ENCODE data around the gene SPTBN5.
A peak's percentile ranks its signal among the peaks of the same experiment; 100 is the strongest.

Gene SPTBN5

DNA sequence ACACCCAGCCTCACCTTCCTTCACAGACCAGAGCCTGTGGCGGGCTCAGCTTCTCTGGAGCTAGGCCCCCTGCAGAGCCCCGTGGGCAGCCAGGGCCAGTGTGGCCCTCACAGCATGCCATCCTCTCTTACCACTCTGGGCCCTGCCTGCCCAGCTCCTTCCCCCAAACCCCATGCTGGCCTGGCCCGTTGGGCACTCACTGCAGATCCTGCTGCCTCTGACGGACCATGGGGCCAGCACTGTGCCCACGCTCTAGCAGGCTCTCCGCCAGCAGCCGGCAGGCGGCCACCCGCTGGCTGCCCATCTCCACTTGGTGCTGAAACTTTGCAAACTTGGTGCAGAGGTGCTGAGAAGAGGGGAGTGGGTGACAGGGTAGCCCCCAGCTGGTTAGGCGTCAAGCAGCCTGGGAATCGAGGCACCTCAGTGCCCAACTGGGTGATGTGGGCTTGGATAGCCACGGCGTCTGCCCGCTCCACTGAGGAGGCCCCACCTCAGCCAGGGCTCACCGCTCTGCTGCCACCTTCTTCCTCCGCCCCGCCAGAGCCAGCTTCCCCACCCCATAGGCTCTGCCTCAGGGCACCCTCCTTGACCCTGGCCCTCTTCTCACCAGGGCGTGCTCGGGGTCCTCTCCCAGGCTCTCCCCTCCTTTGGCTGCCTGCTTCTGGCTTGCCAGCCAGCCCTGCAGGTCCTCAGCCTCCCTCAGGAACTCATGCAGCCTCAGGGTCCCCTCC lies 22.5 kb downstream of the SPTBN5 start:
- H3K9ac ChIP-seq (ENCODE audit: low read length in 5 of 5): no peak overlapping the region
- no peaks in the 10 kb centered on the region for H3K36me3 ChIP-seq (ENCODE audit: control insufficient read depth in 5 of 5, insufficient read depth in 5 of 5, low read length in 5 of 5)
- no peak overlapping the region for H3K4me3 ChIP-seq (ENCODE audit: low read depth in 1 of 5, low read length in 5 of 5)
- no peaks in the 10 kb centered on the region for H3K27me3 ChIP-seq (ENCODE audit: control insufficient read depth in 5 of 5, insufficient read depth in 4 of 5, low read length in 5 of 5)
- H3K9me3 ChIP-seq (ENCODE audit: control insufficient read depth in 5 of 5, low read length in 5 of 5): no peaks in the 10 kb centered on the region
- no peak overlapping the region for H3K27ac ChIP-seq (ENCODE audit: low read depth, low read length)
- H3K4me1 ChIP-seq (ENCODE audit: control insufficient read depth in 5 of 5, insufficient read depth in 5 of 5, low read length in 5 of 5): peaks cover 2 to 27% (median 23%) of the 10 kb centered on the region in 5 donors

DNA sequence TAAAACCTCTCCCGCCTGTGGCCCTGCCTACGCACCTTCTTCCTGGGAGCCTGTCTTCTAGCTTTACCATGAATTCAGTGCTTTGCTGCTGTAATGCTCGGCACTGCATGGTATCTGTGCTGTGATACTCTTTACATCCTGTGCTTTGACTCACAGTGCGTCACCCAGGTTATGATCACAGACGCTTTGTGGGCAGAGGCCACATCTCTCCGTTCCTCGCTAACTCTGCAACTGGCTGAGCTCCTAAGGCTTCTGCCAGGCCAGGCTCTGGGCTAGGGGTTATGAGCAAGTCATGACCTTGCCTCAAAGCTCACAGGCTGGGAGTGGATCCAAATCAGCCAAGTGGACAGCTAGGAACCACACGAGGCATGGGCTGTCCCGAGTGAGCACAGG lies 23.2 kb downstream of the SPTBN5 start:
- peak overlapping the region in 1 of 5 donors; percentile 10 for H3K9ac ChIP-seq (ENCODE audit: low read length in 5 of 5)
- no peaks in the 10 kb centered on the region for H3K27me3 ChIP-seq (ENCODE audit: control insufficient read depth in 5 of 5, insufficient read depth in 4 of 5, low read length in 5 of 5)
- H3K9me3 ChIP-seq (ENCODE audit: control insufficient read depth in 5 of 5, low read length in 5 of 5): no peaks in the 10 kb centered on the region
- peak overlapping the region in 2 of 5 donors; percentile 2 to 14 for H3K4me3 ChIP-seq (ENCODE audit: low read depth in 1 of 5, low read length in 5 of 5)
- no peaks in the 10 kb centered on the region for H3K36me3 ChIP-seq (ENCODE audit: control insufficient read depth in 5 of 5, insufficient read depth in 5 of 5, low read length in 5 of 5)
- no peak overlapping the region for H3K27ac ChIP-seq (ENCODE audit: low read depth, low read length)
- peaks cover 2 to 27% (median 23%) of the 10 kb centered on the region in 5 donors for H3K4me1 ChIP-seq (ENCODE audit: control insufficient read depth in 5 of 5, insufficient read depth in 5 of 5, low read length in 5 of 5)

- no peaks in the 10 kb centered on the region for H3K36me3 ChIP-seq (ENCODE audit: control insufficient read depth in 5 of 5, insufficient read depth in 5 of 5, low read length in 5 of 5)
- H3K4me3 ChIP-seq (ENCODE audit: low read depth in 1 of 5, low read length in 5 of 5): peak overlapping the region in 1 of 5 donors; percentile 14
- H3K27me3 ChIP-seq (ENCODE audit: control insufficient read depth in 5 of 5, insufficient read depth in 4 of 5, low read length in 5 of 5): no peaks in the 10 kb centered on the region
- peaks cover 2 to 27% (median 23%) of the 10 kb centered on the region in 5 donors for H3K4me1 ChIP-seq (ENCODE audit: control insufficient read depth in 5 of 5, insufficient read depth in 5 of 5, low read length in 5 of 5)
- no peaks in the 10 kb centered on the region for H3K9me3 ChIP-seq (ENCODE audit: control insufficient read depth in 5 of 5, low read length in 5 of 5)
- no peak overlapping the region for H3K27ac ChIP-seq (ENCODE audit: low read depth, low read length)
- H3K9ac ChIP-seq (ENCODE audit: low read length in 5 of 5): peak overlapping the region in 2 of 5 donors; percentile 14 to 15
Measured at GRCh38 chr15:41869770-41870688, 23.8 kb downstream of the SPTBN5 start.

DNA sequence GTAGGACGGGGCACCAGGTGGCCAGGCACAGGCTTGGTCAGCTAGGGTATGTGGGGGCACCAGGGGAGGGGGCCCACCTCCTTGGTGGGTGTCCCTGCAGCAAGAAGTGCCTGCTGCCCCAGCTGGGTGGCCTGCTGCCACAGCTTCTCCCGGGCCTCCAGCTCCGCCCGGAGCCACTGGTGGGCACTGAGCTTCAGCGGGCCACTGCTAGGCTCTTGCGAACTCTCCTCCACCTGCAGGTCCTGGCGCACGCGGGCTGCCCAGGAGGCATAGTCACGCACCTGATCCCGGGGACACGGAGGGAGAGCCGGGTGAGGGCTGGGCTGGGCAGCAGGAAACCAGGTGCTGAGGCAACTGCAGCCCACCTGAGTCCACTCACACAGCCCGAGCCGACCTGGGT lies 25.5 kb downstream of the SPTBN5 start:
- H3K9me3 ChIP-seq (ENCODE audit: control insufficient read depth in 5 of 5, low read length in 5 of 5): no peaks in the 10 kb centered on the region
- peaks cover 2 to 27% (median 23%) of the 10 kb centered on the region in 5 donors for H3K4me1 ChIP-seq (ENCODE audit: control insufficient read depth in 5 of 5, insufficient read depth in 5 of 5, low read length in 5 of 5)
- H3K27ac ChIP-seq (ENCODE audit: low read depth, low read length): no peak overlapping the region
- H3K36me3 ChIP-seq (ENCODE audit: control insufficient read depth in 5 of 5, insufficient read depth in 5 of 5, low read length in 5 of 5): peaks cover 0 to 5% (median 0%) of the 10 kb centered on the region in 5 donors
- H3K9ac ChIP-seq (ENCODE audit: low read length in 5 of 5): no peak overlapping the region
- no peaks in the 10 kb centered on the region for H3K27me3 ChIP-seq (ENCODE audit: control insufficient read depth in 5 of 5, insufficient read depth in 4 of 5, low read length in 5 of 5)
- H3K4me3 ChIP-seq (ENCODE audit: low read depth in 1 of 5, low read length in 5 of 5): no peak overlapping the region

DNA sequence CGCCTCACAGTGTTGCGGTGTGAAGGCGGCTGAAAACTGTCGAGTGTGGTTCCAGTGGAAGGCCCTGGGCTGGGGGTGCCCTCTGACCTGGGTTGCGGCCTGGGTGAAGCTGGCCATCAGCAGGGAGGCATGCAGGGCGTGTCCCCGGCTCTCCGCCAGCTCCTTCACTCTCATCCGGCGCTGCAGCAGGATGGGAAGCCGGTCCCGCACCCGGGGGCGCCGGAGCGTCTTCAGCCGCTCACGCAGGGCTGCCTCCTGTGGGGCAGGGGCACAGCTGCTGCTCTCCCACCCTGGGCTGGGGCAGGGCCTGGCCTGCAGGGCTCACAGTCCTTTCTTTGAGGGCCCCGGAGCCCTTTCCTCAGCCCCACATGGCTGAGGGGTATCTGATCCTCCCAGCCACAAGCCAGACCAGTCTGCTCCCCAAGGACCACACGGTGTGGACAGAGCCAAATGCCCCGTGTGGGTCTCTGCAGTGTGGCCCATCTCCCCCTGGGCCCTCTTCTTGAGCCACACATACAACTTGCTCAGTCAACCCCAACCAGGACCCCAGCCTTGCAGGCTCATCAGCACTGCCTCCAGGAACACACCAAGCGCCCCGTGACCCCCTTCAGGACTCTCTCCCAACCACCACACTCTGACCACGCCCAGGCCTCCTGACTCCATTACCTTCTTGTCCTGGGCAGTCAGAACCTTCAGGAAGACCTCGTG lies 26.8 kb downstream of the SPTBN5 start:
- peaks cover 0 to 12% (median 0%) of the 10 kb centered on the region in 5 donors for H3K36me3 ChIP-seq (ENCODE audit: control insufficient read depth in 5 of 5, insufficient read depth in 5 of 5, low read length in 5 of 5)

GRCh38 chr15:41866263-41866703 lies 27.6 kb downstream of the SPTBN5 start:
- Histone ChIP-seq H3K4me1 (ENCODE audit: control insufficient read depth in 5 of 5, insufficient read depth in 5 of 5, low read length in 5 of 5) (peaks cover 2 to 24% (median 21%) of the 10 kb centered on the region in 5 donors), H3K9ac (ENCODE audit: low read length in 5 of 5) (no peak overlapping the region), H3K36me3 (ENCODE audit: control insufficient read depth in 5 of 5, insufficient read depth in 5 of 5, low read length in 5 of 5) (peaks cover 0 to 14% (median 0%) of the 10 kb centered on the region in 5 donors), H3K27me3 (ENCODE audit: control insufficient read depth in 5 of 5, insufficient read depth in 4 of 5, low read length in 5 of 5) (no peaks in the 10 kb centered on the region), H3K27ac (ENCODE audit: low read depth, low read length) (no peak overlapping the region), H3K4me3 (ENCODE audit: low read depth in 1 of 5, low read length in 5 of 5) (no peak overlapping the region), H3K9me3 (ENCODE audit: control insufficient read depth in 5 of 5, low read length in 5 of 5) (no peaks in the 10 kb centered on the region)

More for the DNA sequence above, 26.8 kb downstream of the SPTBN5 start:
- Histone ChIP-seq H3K27me3 (ENCODE audit: control insufficient read depth in 5 of 5, insufficient read depth in 4 of 5, low read length in 5 of 5) (no peaks in the 10 kb centered on the region), H3K4me1 (ENCODE audit: control insufficient read depth in 5 of 5, insufficient read depth in 5 of 5, low read length in 5 of 5) (peaks cover 2 to 27% (median 23%) of the 10 kb centered on the region in 5 donors), H3K4me3 (ENCODE audit: low read depth in 1 of 5, low read length in 5 of 5) (no peak overlapping the region), H3K27ac (ENCODE audit: low read depth, low read length) (no peak overlapping the region), H3K9me3 (ENCODE audit: control insufficient read depth in 5 of 5, low read length in 5 of 5) (no peaks in the 10 kb centered on the region), H3K9ac (ENCODE audit: low read length in 5 of 5) (no peak overlapping the region)

DNA sequence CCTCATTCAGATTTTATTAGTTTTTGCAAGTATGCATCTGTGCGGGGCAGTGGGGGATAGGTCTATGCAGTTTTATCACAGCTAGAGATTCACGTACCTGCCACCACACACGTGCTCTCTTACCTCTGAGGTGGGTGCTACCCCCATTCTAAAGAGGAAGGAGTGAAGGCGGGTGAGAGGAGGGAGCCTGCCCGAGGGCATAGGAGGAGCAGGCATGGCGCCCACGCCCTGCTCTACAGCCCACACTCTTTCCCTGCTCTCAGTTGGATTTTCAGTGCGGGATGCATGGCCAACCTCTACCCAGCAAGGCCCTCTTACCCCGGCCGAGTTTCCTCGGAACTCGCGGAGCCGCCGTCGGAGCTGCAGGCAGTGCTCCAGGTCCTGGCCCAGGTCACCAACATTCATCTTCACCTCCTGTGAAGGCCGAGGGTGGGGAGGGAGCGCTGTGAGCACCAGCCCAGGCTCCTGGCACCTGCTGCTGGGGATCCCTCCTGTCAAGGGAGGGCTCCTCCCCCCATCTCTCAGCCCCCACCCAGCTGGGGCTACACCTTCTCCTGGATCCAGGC lies 28.3 kb downstream of the SPTBN5 start:
- no peak overlapping the region for H3K4me3 ChIP-seq (ENCODE audit: low read depth in 1 of 5, low read length in 5 of 5)
- H3K27me3 ChIP-seq (ENCODE audit: control insufficient read depth in 5 of 5, insufficient read depth in 4 of 5, low read length in 5 of 5): no peaks in the 10 kb centered on the region
- no peak overlapping the region for H3K27ac ChIP-seq (ENCODE audit: low read depth, low read length)
- peaks cover 0 to 14% (median 0%) of the 10 kb centered on the region in 5 donors for H3K36me3 ChIP-seq (ENCODE audit: control insufficient read depth in 5 of 5, insufficient read depth in 5 of 5, low read length in 5 of 5)
- H3K4me1 ChIP-seq (ENCODE audit: control insufficient read depth in 5 of 5, insufficient read depth in 5 of 5, low read length in 5 of 5): peaks cover 2 to 17% (median 14%) of the 10 kb centered on the region in 5 donors
- H3K9ac ChIP-seq (ENCODE audit: low read length in 5 of 5): no peak overlapping the region
- H3K9me3 ChIP-seq (ENCODE audit: control insufficient read depth in 5 of 5, low read length in 5 of 5): no peaks in the 10 kb centered on the region

- Histone ChIP-seq H3K4me1 (ENCODE audit: control insufficient read depth in 5 of 5, insufficient read depth in 5 of 5, low read length in 5 of 5) (peaks cover 0 to 6% (median 3%) of the 10 kb centered on the region in 5 donors), H3K27me3 (ENCODE audit: control insufficient read depth in 5 of 5, insufficient read depth in 4 of 5, low read length in 5 of 5) (no peaks in the 10 kb centered on the region), H3K4me3 (ENCODE audit: low read depth in 1 of 5, low read length in 5 of 5) (no peak overlapping the region), H3K9me3 (ENCODE audit: control insufficient read depth in 5 of 5, low read length in 5 of 5) (no peaks in the 10 kb centered on the region), H3K27ac (ENCODE audit: low read depth, low read length) (no peak overlapping the region), H3K36me3 (ENCODE audit: control insufficient read depth in 5 of 5, insufficient read depth in 5 of 5, low read length in 5 of 5) (peaks cover 0 to 14% (median 0%) of the 10 kb centered on the region in 5 donors), H3K9ac (ENCODE audit: low read length in 5 of 5) (no peak overlapping the region)
Measured at GRCh38 chr15:41862515-41863116, 31.2 kb downstream of the SPTBN5 start.

DNA sequence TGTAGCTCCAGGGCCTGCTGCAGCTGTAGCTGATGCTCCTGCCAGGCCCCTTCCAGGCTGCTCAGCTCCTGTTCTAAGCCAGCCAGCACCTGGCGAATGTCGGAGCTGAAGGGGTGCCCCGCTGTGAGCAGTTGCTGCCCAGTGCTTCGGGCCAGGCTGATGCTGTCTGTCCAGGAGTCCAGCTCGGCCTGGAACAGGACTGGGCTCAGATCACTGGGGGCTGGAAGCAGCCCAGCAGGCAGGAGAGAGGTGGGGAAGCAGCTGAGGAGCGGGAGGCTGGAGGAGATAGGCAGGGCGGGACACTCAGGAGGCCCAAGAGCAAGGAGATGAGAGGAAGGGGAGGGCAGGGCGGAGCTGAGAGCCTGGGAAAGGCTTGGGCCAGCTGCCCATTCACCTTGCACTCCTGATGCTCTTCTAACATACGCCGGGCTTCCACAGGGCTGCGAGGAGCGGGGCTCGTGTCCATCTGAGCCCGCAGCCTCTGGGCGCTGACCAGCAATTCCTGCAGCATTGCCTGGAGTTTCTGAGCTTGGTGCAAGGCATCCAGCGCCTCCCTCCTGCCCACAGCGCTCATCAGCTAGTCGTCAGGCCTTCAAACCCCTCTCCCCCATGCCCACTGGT lies 32.0 kb downstream of the SPTBN5 start:
- Histone ChIP-seq H3K4me3 (ENCODE audit: low read depth in 1 of 5, low read length in 5 of 5) (no peak overlapping the region), H3K27me3 (ENCODE audit: control insufficient read depth in 5 of 5, insufficient read depth in 4 of 5, low read length in 5 of 5) (peaks cover 0 to 5% (median 0%) of the 10 kb centered on the region in 5 donors), H3K27ac (ENCODE audit: low read depth, low read length) (no peak overlapping the region), H3K4me1 (ENCODE audit: control insufficient read depth in 5 of 5, insufficient read depth in 5 of 5, low read length in 5 of 5) (peaks cover 0 to 6% (median 3%) of the 10 kb centered on the region in 5 donors), H3K9me3 (ENCODE audit: control insufficient read depth in 5 of 5, low read length in 5 of 5) (no peaks in the 10 kb centered on the region), H3K36me3 (ENCODE audit: control insufficient read depth in 5 of 5, insufficient read depth in 5 of 5, low read length in 5 of 5) (peaks cover 0 to 14% (median 0%) of the 10 kb centered on the region in 5 donors), H3K9ac (ENCODE audit: low read length in 5 of 5) (no peak overlapping the region)

Measured in subcutaneous abdominal adipose tissue (tissue), 5 donors.